ENCODE data around the gene BOC.

GRCh38 chr3:113283306-113283705, 71.9 kb downstream of the BOC start:
- TF ChIP-seq, protein P1, sequence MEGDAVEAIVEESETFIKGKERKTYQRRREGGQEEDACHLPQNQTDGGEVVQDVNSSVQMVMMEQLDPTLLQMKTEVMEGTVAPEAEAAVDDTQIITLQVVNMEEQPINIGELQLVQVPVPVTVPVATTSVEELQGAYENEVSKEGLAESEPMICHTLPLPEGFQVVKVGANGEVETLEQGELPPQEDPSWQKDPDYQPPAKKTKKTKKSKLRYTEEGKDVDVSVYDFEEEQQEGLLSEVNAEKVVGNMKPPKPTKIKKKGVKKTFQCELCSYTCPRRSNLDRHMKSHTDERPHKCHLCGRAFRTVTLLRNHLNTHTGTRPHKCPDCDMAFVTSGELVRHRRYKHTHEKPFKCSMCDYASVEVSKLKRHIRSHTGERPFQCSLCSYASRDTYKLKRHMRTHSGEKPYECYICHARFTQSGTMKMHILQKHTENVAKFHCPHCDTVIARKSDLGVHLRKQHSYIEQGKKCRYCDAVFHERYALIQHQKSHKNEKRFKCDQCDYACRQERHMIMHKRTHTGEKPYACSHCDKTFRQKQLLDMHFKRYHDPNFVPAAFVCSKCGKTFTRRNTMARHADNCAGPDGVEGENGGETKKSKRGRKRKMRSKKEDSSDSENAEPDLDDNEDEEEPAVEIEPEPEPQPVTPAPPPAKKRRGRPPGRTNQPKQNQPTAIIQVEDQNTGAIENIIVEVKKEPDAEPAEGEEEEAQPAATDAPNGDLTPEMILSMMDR (IDR thresholded peaks at IDR 0.05): no peak
- TF ChIP-seq POLR2A (IDR thresholded peaks at IDR 0.05): no peak
